HEK293T (cell line): Measurements from ENCODE around the gene RPS6KB1.
"Not testable (repeated sequence)": the region's sequence is repeated elsewhere in the genome, so short reads cannot be mapped to it uniquely, and the experiment has no call there.

Experiments used
- ARNT ChIP-seq: fragments of 450-650 bp; IDR thresholded peaks from 2 replicates; pipeline ENCODE4 v1.6.1; 2017; ENCODE audit warnings: mild to moderate bottlenecking
- BHLHE40 ChIP-seq: fragments of 450-650 bp; IDR thresholded peaks from 2 replicates; pipeline ENCODE4 v1.6.1; 2016; ENCODE audit warnings: mild to moderate bottlenecking, moderate library complexity, borderline replicate concordance
- FOXA1 ChIP-seq: fragments of 450-650 bp; IDR thresholded peaks from 2 replicates; pipeline ENCODE4 v1.6.1; 2016; ENCODE audit warnings: mild to moderate bottlenecking
- FOXM1 ChIP-seq: fragments of 450-650 bp; IDR thresholded peaks from 2 replicates; pipeline ENCODE4 v1.6.1; 2017; ENCODE audit warnings: mild to moderate bottlenecking, borderline replicate concordance
- HDGF ChIP-seq: fragments of 450-650 bp; IDR thresholded peaks from 2 replicates; pipeline ENCODE4 v1.6.1; 2017; ENCODE audit warnings: antibody characterized with exemption, borderline replicate concordance
- L3MBTL2 ChIP-seq: fragments of 450-650 bp; conservative IDR thresholded peaks from 2 replicates; pipeline ENCODE4 v1.6.1; 2016; ENCODE audit warnings: mild to moderate bottlenecking
- LEF1 ChIP-seq: fragments of 450-650 bp; IDR thresholded peaks from 2 replicates; pipeline ENCODE4 v1.6.1; 2017; ENCODE audit warnings: mild to moderate bottlenecking, borderline replicate concordance
- NFRKB ChIP-seq: fragments of 450-650 bp; IDR thresholded peaks from 2 replicates; pipeline ENCODE4 v1.6.1; 2016; ENCODE audit warnings: mild to moderate bottlenecking, moderate library complexity
- SP1 ChIP-seq: fragments of 450-650 bp; IDR thresholded peaks from 2 replicates; pipeline ENCODE4 v1.6.1; 2017
- SUZ12 ChIP-seq: fragments of 450-650 bp; IDR thresholded peaks from 2 replicates; pipeline ENCODE4 v1.6.1; 2016; ENCODE audit warnings: mild to moderate bottlenecking
- ZNF384 ChIP-seq: fragments of 450-650 bp; IDR thresholded peaks from 2 replicates; pipeline ENCODE4 v1.6.1; 2016

GRCh38 chr17:59930768-59931167 is 37.8 kb downstream of the RPS6KB1 start:
- TF ChIP-seq LEF1, ARNT, SP1, NFRKB, SUZ12, BHLHE40, HDGF, FOXM1, ZNF384, FOXA1, L3MBTL2: not testable (repeated sequence)
